Measurements from ENCODE around the gene RND1. TPM values are rescaled to one million over a fixed set of nuclear protein-coding genes. Genes with fewer than 3 reads are reported as not detected.

Gene RND1
- total and polyA plus RNA-seq, 4 donors, result 5.3 to 80.5 (median 15.3) TPM

DNA sequence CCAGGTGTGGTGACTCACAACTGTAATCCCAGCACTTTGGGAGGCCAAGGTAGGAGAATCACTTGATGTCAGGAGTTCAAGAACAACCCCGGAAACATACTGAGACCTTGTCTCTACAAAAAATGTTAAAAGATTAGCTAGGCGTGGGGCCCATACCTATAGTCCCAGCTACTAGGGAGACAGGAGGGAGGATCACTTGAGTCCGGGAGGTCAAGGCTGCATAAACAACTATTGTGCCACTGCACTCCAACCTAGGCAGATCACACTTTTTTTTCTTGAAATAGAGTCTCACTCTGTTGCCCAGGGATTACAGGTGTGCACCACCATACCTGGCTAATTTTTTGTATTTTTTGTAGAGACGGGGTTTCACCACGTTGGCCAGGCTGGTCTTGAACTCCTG is 6.1 kb downstream of the RND1 start:
- Histone ChIP-seq H3K9me3 (ENCODE audit: control insufficient read depth in 4 of 4, insufficient read depth in 3 of 4, low read length in 3 of 4) (no peaks in the 10 kb centered on the region), H3K4me1 (ENCODE audit: control insufficient read depth in 5 of 5, insufficient read depth in 5 of 5, low read length in 5 of 5) (peaks cover 0 to 12% (median 0%) of the 10 kb centered on the region in 5 donors), H3K27ac (ENCODE audit: low read depth in 1 of 2, low read length in 1 of 2) (no peak overlapping the region), H3K36me3 (ENCODE audit: control insufficient read depth in 4 of 4, insufficient read depth in 4 of 4, low read length in 4 of 4) (peaks cover 0 to 16% (median 0%) of the 10 kb centered on the region in 4 donors), H3K27me3 (ENCODE audit: control insufficient read depth in 3 of 3, insufficient read depth in 3 of 3, low read length in 2 of 3) (peaks cover 0 to 10% (median 2%) of the 10 kb centered on the region in 3 donors), H3K9ac (ENCODE audit: insufficient read depth in 1 of 2, low read length in 2 of 2) (no peak overlapping the region), H3K4me3 (no peak overlapping the region)
- TF ChIP-seq, protein P1, sequence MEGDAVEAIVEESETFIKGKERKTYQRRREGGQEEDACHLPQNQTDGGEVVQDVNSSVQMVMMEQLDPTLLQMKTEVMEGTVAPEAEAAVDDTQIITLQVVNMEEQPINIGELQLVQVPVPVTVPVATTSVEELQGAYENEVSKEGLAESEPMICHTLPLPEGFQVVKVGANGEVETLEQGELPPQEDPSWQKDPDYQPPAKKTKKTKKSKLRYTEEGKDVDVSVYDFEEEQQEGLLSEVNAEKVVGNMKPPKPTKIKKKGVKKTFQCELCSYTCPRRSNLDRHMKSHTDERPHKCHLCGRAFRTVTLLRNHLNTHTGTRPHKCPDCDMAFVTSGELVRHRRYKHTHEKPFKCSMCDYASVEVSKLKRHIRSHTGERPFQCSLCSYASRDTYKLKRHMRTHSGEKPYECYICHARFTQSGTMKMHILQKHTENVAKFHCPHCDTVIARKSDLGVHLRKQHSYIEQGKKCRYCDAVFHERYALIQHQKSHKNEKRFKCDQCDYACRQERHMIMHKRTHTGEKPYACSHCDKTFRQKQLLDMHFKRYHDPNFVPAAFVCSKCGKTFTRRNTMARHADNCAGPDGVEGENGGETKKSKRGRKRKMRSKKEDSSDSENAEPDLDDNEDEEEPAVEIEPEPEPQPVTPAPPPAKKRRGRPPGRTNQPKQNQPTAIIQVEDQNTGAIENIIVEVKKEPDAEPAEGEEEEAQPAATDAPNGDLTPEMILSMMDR (IDR thresholded peaks at IDR 0.05; ENCODE audit: control extremely low read depth, extremely low read depth), result no peak
- DNase-seq, result no peak
- no peak for ATAC-seq (ENCODE audit: insufficient read depth, low FRiP score)
- WGBS, 2 donors, result 95 to 99% methylated on average over 5 of the region's 5 CpGs

DNA sequence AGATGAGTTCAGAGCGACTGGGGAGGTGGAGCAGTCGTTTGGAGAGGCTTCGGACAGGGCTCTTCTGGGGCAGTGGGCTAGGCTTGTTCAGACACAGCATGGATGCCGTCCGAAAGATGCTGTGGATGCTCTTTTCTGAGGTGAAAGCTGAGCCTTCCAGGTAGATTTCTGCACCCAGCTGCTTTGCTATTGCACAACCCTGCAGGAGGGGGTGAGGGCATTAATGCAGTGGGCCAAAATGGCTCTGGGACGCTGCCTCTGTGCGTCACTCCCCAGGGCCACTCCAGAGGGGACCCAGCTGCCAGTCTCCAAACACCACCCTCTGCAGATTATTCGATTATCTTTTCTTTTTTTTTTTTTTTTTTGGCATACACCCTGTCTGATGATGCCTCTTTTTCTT is 7.6 kb downstream of the RND1 start:
- Histone ChIP-seq H3K9me3 (ENCODE audit: control insufficient read depth in 4 of 4, insufficient read depth in 3 of 4, low read length in 3 of 4) (no peaks in the 10 kb centered on the region), H3K4me1 (ENCODE audit: control insufficient read depth in 5 of 5, insufficient read depth in 5 of 5, low read length in 5 of 5) (peaks cover 0 to 7% (median 2%) of the 10 kb centered on the region in 5 donors), H3K36me3 (ENCODE audit: control insufficient read depth in 4 of 4, insufficient read depth in 4 of 4, low read length in 4 of 4) (peaks cover 0 to 16% (median 0%) of the 10 kb centered on the region in 4 donors), H3K27me3 (ENCODE audit: control insufficient read depth in 3 of 3, insufficient read depth in 3 of 3, low read length in 2 of 3) (peaks cover 0 to 2% (median 0%) of the 10 kb centered on the region in 3 donors), H3K9ac (ENCODE audit: insufficient read depth in 1 of 2, low read length in 2 of 2) (no peak overlapping the region), H3K27ac (ENCODE audit: low read depth in 1 of 2, low read length in 1 of 2) (no peak overlapping the region), H3K4me3 (no peak overlapping the region)
- TF ChIP-seq, protein P1 (IDR thresholded peaks at IDR 0.05; ENCODE audit: control extremely low read depth, extremely low read depth), result no peak
- no peak for DNase-seq
- 84 to 93% methylated on average over 8 of the region's 8 CpGs for WGBS, 2 donors
- no peak for ATAC-seq (ENCODE audit: insufficient read depth, low FRiP score)

DNA sequence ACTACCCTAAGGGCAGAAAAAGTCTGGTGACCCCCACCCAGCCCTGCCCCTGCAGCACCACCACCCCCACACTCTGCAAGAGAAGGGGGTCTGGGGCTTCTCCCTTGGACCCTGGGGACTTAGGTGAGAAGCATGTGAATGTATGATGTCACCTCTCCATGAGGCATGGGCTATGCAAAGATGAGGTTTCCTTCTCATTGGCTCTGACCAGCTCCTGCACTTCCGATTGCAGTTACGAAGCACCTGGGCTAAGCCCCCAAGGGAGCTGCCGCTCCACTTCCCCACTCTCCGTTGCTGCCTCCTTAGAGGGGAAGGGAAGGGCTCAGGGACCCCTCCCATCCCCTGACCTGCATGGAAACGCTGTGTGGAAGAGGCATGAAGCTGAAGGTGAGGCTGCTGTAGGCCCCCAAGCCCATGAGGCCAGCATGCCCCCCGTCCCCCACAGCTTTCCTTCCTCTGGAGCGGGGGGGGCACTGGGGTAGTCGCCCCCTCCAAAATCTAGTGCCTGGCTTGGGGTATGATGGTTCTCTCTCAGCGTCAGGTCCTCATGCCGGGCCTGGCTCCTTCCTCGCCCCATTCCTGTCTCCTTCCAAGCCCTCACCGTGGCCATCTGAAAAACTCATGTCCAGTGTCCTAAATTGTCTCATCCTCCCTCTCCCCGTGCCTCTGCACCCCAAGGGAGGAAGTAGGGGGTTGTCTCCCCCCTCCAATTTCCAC is 8.2 kb downstream of the RND1 start:
- Histone ChIP-seq H3K36me3 (ENCODE audit: control insufficient read depth in 4 of 4, insufficient read depth in 4 of 4, low read length in 4 of 4) (peaks cover 0 to 16% (median 0%) of the 10 kb centered on the region in 4 donors), H3K4me1 (ENCODE audit: control insufficient read depth in 5 of 5, insufficient read depth in 5 of 5, low read length in 5 of 5) (peaks cover 2 to 7% (median 5%) of the 10 kb centered on the region in 5 donors), H3K27ac (ENCODE audit: low read depth in 1 of 2, low read length in 1 of 2) (no peak overlapping the region), H3K27me3 (ENCODE audit: control insufficient read depth in 3 of 3, insufficient read depth in 3 of 3, low read length in 2 of 3) (no peaks in the 10 kb centered on the region), H3K9ac (ENCODE audit: insufficient read depth in 1 of 2, low read length in 2 of 2) (no peak overlapping the region), H3K4me3 (no peak overlapping the region), H3K9me3 (ENCODE audit: control insufficient read depth in 4 of 4, insufficient read depth in 3 of 4, low read length in 3 of 4) (no peaks in the 10 kb centered on the region)
- ATAC-seq (ENCODE audit: insufficient read depth, low FRiP score) (no peak), DNase-seq (no peak)
- TF ChIP-seq, protein P1 (IDR thresholded peaks at IDR 0.05; ENCODE audit: control extremely low read depth, extremely low read depth), result no peak
- 86 to 90% methylated on average over 13 of the region's 13 CpGs for WGBS, 2 donors
